Caco-2 (cell line): ENCODE measurements around the gene GPBP1. TPM values are rescaled to one million over a fixed set of nuclear protein-coding genes. Genes with fewer than 3 reads are reported as not detected.

ENCODE experiments used
- BruUV-seq: library from RNA; stranded (reverse); fragments of 400-500 nt; replicated peaks from 2 replicates; lab custom pipeline; 2021; lab: Mats Ljungman, UMichigan
- CTCF ChIA-PET: fragments of 300-600 bp; sonication (Branson Sonifier 250); formaldehyde crosslinking; loops from one replicate; lab custom pipeline; 2022; ENCODE audit warnings: antibody characterized with exemption; lab: Charles Lee
- POLR2A ChIA-PET: fragments of 300-600 bp; sonication (Branson Sonifier 250); formaldehyde crosslinking; loops from one replicate; lab custom pipeline; 2022; ENCODE audit warnings: antibody characterized with exemption; lab: Charles Lee
- DNase-seq, 2 experiments: peaks; one replicate each; pipeline versions ENCODE4 v3.0.0 to v3.0.0-alpha.2; 2020 to 2022
- H3K27me3 ChIP-seq: replicated peaks from 2 replicates; pipeline ENCODE4 v1.6.0; 2011; ENCODE audit warnings: low read length; ENCODE audit not compliant: control insufficient read depth, insufficient read depth
- H3K36me3 ChIP-seq: 2 replicates; pipeline ENCODE4 v1.5.1; 2011; ENCODE audit warnings: low read length; ENCODE audit not compliant: control insufficient read depth, insufficient read depth
- H3K4me1 ChIP-seq: fragments of 250-450 bp; sonication (Bioruptor Pico); 2 replicates; pipeline ENCODE4 v1.5.1; 2020; ENCODE audit warnings: mild to moderate bottlenecking
- H3K4me3 ChIP-seq: 2 replicates; pipeline ENCODE4 v1.5.1; 2011; ENCODE audit warnings: low read depth, mild to moderate bottlenecking, control low read depth, low read length
- H3K9me3 ChIP-seq: fragments of 250-450 bp; sonication (Bioruptor Pico); 2 replicates; pipeline ENCODE4 v1.5.1; 2020; ENCODE audit warnings: mild to moderate bottlenecking, moderate library complexity
- H3K27ac Mint-ChIP-seq: one replicate; pipeline ENCODE4 v1.8.0; 2022; ENCODE audit warnings: mixed read lengths; ENCODE audit not compliant: unreplicated experiment
- H3K27me3 Mint-ChIP-seq: one replicate; pipeline ENCODE4 v1.8.0; 2022; ENCODE audit warnings: mixed read lengths; ENCODE audit not compliant: insufficient read depth, unreplicated experiment
- H3K36me3 Mint-ChIP-seq: one replicate; pipeline ENCODE4 v1.8.0; 2022; ENCODE audit warnings: mild to moderate bottlenecking, mixed read lengths; ENCODE audit not compliant: insufficient read depth, unreplicated experiment
- H3K4me1 Mint-ChIP-seq: one replicate; pipeline ENCODE4 v1.8.0; 2022; ENCODE audit warnings: low read depth, mixed read lengths; ENCODE audit not compliant: unreplicated experiment
- H3K4me3 Mint-ChIP-seq: one replicate; pipeline ENCODE4 v1.8.0; 2022; ENCODE audit warnings: mild to moderate bottlenecking, moderate library complexity, mixed read lengths; ENCODE audit not compliant: unreplicated experiment
- H3K9me3 Mint-ChIP-seq: one replicate; pipeline ENCODE4 v1.8.0; 2022; ENCODE audit warnings: mixed read lengths; ENCODE audit not compliant: unreplicated experiment
- intact Hi-C: fragments of 100-400 bp; cut with micrococcal nuclease; formaldehyde crosslinking; loops from one replicate; pipeline ENCODE4 v1.10.0; 2022; ENCODE audit not compliant: unreplicated experiment
- total RNA-seq: library from RNA; stranded (reverse); gene quantifications from 2 replicates; pipeline ENCODE4 v1.2.3, GENCODE V29; 2022
- TF ChIP-seq, protein P1 (sequence below), 2 experiments: fragments of 200-600 bp in 1 of 2; IDR thresholded peaks; 1 replicate in 1 of 2; 2 replicates in 1 of 2; pipeline versions ENCODE4 v1.5.1 to v1.8.0; 2011 to 2022; ENCODE audit warnings: antibody characterized with exemption in 1 of 2, control low read depth in 1 of 2, inconsistent platforms in 1 of 2, low read depth in 1 of 2, low read length in 1 of 2, mild to moderate bottlenecking in 1 of 2, moderate library complexity in 1 of 2; ENCODE audit not compliant: insufficient read depth in 1 of 2, severe bottlenecking in 1 of 2, unreplicated experiment in 1 of 2

The GPBP1 gene
- total RNA-seq, 1 experiment from 2014 or later: 100 TPM

DNA sequence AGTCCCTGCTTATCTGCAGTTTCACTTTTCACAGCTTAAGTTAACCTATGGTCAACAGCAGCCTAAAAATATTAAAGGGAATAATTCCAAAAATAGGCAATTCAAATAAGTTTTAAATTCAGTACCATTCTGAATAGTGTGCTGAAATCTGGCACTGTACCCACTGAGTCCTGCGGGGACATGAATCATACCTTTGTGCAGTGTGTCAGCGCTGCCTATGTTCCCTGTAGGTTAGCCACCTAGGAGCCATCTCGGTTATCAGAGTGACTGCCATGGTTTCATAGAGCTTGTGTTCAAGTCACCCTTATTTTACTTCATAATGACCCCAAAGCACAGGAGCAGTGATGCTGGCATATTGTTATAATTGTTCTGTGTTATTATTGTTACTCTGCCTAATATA lies 139.9 kb downstream of the GPBP1 start:
- TF ChIP-seq, protein P1, sequence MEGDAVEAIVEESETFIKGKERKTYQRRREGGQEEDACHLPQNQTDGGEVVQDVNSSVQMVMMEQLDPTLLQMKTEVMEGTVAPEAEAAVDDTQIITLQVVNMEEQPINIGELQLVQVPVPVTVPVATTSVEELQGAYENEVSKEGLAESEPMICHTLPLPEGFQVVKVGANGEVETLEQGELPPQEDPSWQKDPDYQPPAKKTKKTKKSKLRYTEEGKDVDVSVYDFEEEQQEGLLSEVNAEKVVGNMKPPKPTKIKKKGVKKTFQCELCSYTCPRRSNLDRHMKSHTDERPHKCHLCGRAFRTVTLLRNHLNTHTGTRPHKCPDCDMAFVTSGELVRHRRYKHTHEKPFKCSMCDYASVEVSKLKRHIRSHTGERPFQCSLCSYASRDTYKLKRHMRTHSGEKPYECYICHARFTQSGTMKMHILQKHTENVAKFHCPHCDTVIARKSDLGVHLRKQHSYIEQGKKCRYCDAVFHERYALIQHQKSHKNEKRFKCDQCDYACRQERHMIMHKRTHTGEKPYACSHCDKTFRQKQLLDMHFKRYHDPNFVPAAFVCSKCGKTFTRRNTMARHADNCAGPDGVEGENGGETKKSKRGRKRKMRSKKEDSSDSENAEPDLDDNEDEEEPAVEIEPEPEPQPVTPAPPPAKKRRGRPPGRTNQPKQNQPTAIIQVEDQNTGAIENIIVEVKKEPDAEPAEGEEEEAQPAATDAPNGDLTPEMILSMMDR (IDR thresholded peaks at IDR 0.05; ENCODE audit: insufficient read depth in 1 of 2, low read depth in 1 of 2, low read length in 1 of 2, severe bottlenecking in 1 of 2, unreplicated experiment in 1 of 2): no peak
- intact Hi-C loops: loop anchor here (5.0 kb wide), 1 partner anchor 179 kb away; no protein-coding TSS in a partner anchor
- Mint-ChIP-seq H3K36me3 (no peaks in the 10 kb centered on the region), H3K27me3 (no peaks in the 10 kb centered on the region), H3K27ac (no peak overlapping the region), H3K4me3 (no peak overlapping the region), H3K4me1 (peaks cover 15% of the 10 kb centered on the region), H3K9me3 (peaks cover 15% of the 10 kb centered on the region)
- ChIA-PET POLR2A (no interaction called here), CTCF (no interaction called here)
- no TSS peak for BruUV-seq
- Histone ChIP-seq H3K27me3 (no peaks in the 10 kb centered on the region), H3K9me3 (peaks cover 9% of the 10 kb centered on the region; the same call in 1 of the 2 replicates), H3K4me3 (no peak overlapping the region), H3K36me3 (no peaks in the 10 kb centered on the region), H3K4me1 (peaks cover 11% of the 10 kb centered on the region; the same call in 1 of the 2 replicates)
- DNase-seq: no peak

Other genes starting within 250 kb of the GPBP1 start
- 52.7 and 54.0 TPM in 2 replicates for gene MIER3, start 221.9 kb upstream of the GPBP1 start, total RNA-seq